ENCODE data around the gene RNF144A. TPM values are rescaled to one million over a fixed set of nuclear protein-coding genes. Genes with fewer than 3 reads are reported as not detected.

RNF144A gene
- total RNA-seq, 6 donors from 2014 or later, result 9.9 to 20.7 (median 13.4) TPM

GRCh38 chr2:6951046-6951445, 33.8 kb downstream of the RNF144A start:
- DNase-seq (no peak), ATAC-seq (ENCODE audit: low FRiP score in 2 of 2) (no peak)
- Histone ChIP-seq H3K27ac (peak overlapping the region in 1 of 4 donors; percentile 22), H3K4me3 (no peak overlapping the region), H3K36me3 (no peaks in the 10 kb centered on the region), H3K27me3 (no peaks in the 10 kb centered on the region), H3K4me1 (peaks cover 2 to 13% (median 9%) of the 10 kb centered on the region in 4 donors), H3K9me3 (no peaks in the 10 kb centered on the region)
- WGBS, 2 donors, result 87 to 88% methylated on average over 1 of the region's 1 CpG
- TF ChIP-seq POLR2A (IDR thresholded peaks at IDR 0.05) (no peak), POLR2AphosphoS5 (IDR thresholded peaks at IDR 0.05) (no peak), EP300 (IDR thresholded peaks at IDR 0.05) (no peak)
- TF ChIP-seq, protein P1, sequence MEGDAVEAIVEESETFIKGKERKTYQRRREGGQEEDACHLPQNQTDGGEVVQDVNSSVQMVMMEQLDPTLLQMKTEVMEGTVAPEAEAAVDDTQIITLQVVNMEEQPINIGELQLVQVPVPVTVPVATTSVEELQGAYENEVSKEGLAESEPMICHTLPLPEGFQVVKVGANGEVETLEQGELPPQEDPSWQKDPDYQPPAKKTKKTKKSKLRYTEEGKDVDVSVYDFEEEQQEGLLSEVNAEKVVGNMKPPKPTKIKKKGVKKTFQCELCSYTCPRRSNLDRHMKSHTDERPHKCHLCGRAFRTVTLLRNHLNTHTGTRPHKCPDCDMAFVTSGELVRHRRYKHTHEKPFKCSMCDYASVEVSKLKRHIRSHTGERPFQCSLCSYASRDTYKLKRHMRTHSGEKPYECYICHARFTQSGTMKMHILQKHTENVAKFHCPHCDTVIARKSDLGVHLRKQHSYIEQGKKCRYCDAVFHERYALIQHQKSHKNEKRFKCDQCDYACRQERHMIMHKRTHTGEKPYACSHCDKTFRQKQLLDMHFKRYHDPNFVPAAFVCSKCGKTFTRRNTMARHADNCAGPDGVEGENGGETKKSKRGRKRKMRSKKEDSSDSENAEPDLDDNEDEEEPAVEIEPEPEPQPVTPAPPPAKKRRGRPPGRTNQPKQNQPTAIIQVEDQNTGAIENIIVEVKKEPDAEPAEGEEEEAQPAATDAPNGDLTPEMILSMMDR (IDR thresholded peaks at IDR 0.05), result no peak

DNA sequence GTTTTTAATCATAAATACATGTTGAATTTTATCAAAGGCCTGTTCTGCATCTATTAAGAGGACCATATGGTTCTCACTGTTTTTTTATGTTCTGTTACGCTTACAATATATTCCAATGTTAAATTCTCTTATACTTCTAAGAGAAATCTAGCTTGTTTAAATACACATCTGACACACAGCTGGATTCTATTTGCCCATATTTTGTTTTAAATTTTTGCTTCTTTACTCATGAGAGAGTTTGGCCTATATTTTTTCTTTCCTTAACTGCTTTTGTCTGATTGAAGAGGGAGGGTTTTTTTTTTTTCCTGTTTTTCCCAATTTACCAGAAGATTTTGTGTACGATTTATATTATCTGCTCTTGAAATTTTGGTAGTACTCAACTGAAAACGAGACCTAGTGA, 34.9 kb downstream of the RNF144A start:
- Histone ChIP-seq H3K4me1 (peaks cover 5 to 23% (median 17%) of the 10 kb centered on the region in 4 donors), H3K27ac (no peak overlapping the region), H3K27me3 (no peaks in the 10 kb centered on the region), H3K9me3 (no peaks in the 10 kb centered on the region), H3K4me3 (no peak overlapping the region), H3K36me3 (no peaks in the 10 kb centered on the region)
- no peak for ATAC-seq (ENCODE audit: low FRiP score in 2 of 2)
- DNase-seq, result no peak
- TF ChIP-seq EP300 (IDR thresholded peaks at IDR 0.05) (no peak), POLR2A (IDR thresholded peaks at IDR 0.05) (no peak), POLR2AphosphoS5 (IDR thresholded peaks at IDR 0.05) (no peak)
- TF ChIP-seq, protein P1 (IDR thresholded peaks at IDR 0.05), result no peak
- 59 to 64% methylated on average over 3 of the region's 3 CpGs for WGBS, 2 donors

DNA sequence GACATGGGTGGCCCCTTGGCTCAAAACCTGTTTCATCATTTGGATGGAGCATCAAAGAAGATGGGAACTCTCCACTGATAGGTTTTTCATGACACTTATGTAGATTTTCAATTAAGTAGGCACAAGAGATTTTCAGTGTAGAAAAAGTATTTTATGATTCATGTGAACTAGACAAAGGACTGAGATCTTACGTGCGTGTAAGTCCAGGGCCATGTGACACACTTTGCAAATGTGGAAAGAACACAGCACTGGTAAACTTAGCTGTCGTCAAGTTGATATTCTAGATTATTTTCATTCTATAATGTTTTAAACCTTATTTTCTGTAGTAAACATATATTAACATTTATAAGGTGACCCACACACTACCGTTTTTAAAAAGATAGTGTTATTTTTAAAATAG, 37.4 kb downstream of the RNF144A start:
- H3K36me3 ChIP-seq, result no peaks in the 10 kb centered on the region
- peaks cover 3 to 35% (median 19%) of the 10 kb centered on the region in 4 donors for H3K4me1 ChIP-seq
- H3K27ac ChIP-seq, result no peak overlapping the region
- TF ChIP-seq, protein P1 (IDR thresholded peaks at IDR 0.05), result no peak
- no peak for TF ChIP-seq EP300 (IDR thresholded peaks at IDR 0.05)
- TF ChIP-seq POLR2AphosphoS5 (IDR thresholded peaks at IDR 0.05), result no peak
- no peak for TF ChIP-seq POLR2A (IDR thresholded peaks at IDR 0.05)
- no peaks in the 10 kb centered on the region for H3K27me3 ChIP-seq
- no peak overlapping the region for H3K4me3 ChIP-seq
- no peak for DNase-seq
- no peaks in the 10 kb centered on the region for H3K9me3 ChIP-seq
- WGBS, 2 donors, result 88% methylated on average over 4 of the region's 4 CpGs
- ATAC-seq (ENCODE audit: low FRiP score in 2 of 2), result no peak

DNA sequence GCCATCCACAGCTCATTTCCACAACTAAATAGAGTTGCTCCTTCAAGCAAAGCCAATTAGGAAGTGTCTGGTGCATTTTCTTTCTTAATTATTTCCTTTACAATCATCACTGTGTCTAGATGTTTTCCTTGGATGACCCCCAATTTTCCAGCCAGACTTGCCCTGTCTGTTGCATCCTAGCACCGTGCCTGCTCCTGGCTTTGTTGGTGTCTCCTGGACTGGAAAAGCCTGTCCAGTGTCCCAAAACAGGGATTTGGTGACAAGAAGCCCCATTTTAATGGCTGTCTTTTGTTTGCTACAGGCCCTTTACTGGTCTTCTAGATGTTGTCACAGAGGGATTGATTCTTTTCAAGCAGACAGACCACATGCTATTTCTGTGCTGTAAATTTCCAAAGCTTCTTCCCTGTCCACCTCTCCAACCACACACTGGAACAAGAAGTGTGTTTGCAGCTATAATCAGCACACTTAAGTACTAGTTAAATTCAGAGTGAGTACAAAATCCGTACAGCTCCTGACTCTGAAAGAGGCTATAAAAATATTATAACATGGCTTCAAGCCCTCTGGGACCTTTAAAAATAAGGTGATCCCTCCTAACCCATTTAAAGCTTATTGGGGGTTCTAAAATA, 38.4 kb downstream of the RNF144A start:
- no peak for ATAC-seq (ENCODE audit: low FRiP score in 2 of 2)
- no peaks in the 10 kb centered on the region for H3K9me3 ChIP-seq
- no peak for TF ChIP-seq EP300 (IDR thresholded peaks at IDR 0.05)
- TF ChIP-seq, protein P1 (IDR thresholded peaks at IDR 0.05), result no peak
- no peak for TF ChIP-seq POLR2AphosphoS5 (IDR thresholded peaks at IDR 0.05)
- no peak for TF ChIP-seq POLR2A (IDR thresholded peaks at IDR 0.05)
- peaks cover 5 to 43% (median 22%) of the 10 kb centered on the region in 4 donors for H3K4me1 ChIP-seq
- peak overlapping the region in 3 of 4 donors; percentile 11 to 73 (median 42) for H3K27ac ChIP-seq
- 54 to 70% methylated on average over 2 of the region's 2 CpGs for WGBS, 2 donors
- H3K36me3 ChIP-seq, result no peaks in the 10 kb centered on the region
- no peak for DNase-seq
- H3K4me3 ChIP-seq, result no peak overlapping the region
- no peaks in the 10 kb centered on the region for H3K27me3 ChIP-seq

GRCh38 chr2:6956566-6956965, 39.4 kb downstream of the RNF144A start:
- H3K27ac ChIP-seq, result peak overlapping the region in 1 of 4 donors; percentile 73
- H3K9me3 ChIP-seq, result no peaks in the 10 kb centered on the region
- H3K4me3 ChIP-seq, result no peak overlapping the region
- no peak for TF ChIP-seq EP300 (IDR thresholded peaks at IDR 0.05)
- no peak for TF ChIP-seq POLR2AphosphoS5 (IDR thresholded peaks at IDR 0.05)
- no peak for TF ChIP-seq POLR2A (IDR thresholded peaks at IDR 0.05)
- TF ChIP-seq, protein P1 (IDR thresholded peaks at IDR 0.05), result no peak
- 91 to 98% methylated on average over 3 of the region's 3 CpGs for WGBS, 2 donors
- no peaks in the 10 kb centered on the region for H3K36me3 ChIP-seq
- ATAC-seq (ENCODE audit: low FRiP score in 2 of 2), result no peak
- DNase-seq, result no peak
- H3K27me3 ChIP-seq, result no peaks in the 10 kb centered on the region
- peaks cover 14 to 53% (median 29%) of the 10 kb centered on the region in 4 donors for H3K4me1 ChIP-seq
